HUES64 (cell line): ENCODE data around the gene HSD3B2.

Experiments
- H3K27ac ChIP-seq: 2 replicates; pipeline ENCODE4 v1.7.0; 2013; ENCODE audit warnings: low read depth, low read length, inconsistent platforms
- H3K27me3 ChIP-seq: 2 replicates; pipeline ENCODE4 v1.6.1; 2013; ENCODE audit warnings: mild to moderate bottlenecking, low read length; ENCODE audit not compliant: insufficient read depth
- H3K36me3 ChIP-seq: 2 replicates; pipeline ENCODE4 v1.6.1; 2013; ENCODE audit warnings: mild to moderate bottlenecking, low read length; ENCODE audit not compliant: insufficient read depth
- H3K4me1 ChIP-seq: 2 replicates; pipeline ENCODE4 v1.6.1; 2013; ENCODE audit warnings: mild to moderate bottlenecking, low read length, moderate library complexity; ENCODE audit not compliant: insufficient read depth
- H3K4me3 ChIP-seq: 2 replicates; pipeline ENCODE4 v1.5.1; 2013; ENCODE audit warnings: mild to moderate bottlenecking, low read length, moderate library complexity
- H3K9ac ChIP-seq: 2 replicates; pipeline ENCODE4 v1.6.1; 2013; ENCODE audit warnings: mild to moderate bottlenecking, low read depth, low read length
- H3K9me3 ChIP-seq: 2 replicates; pipeline ENCODE4 v1.6.1; 2013; ENCODE audit warnings: low read depth, low read length; ENCODE audit not compliant: insufficient read depth
- WGBS: fragments of 150-250, 120-280 bp; methylation state at CpG from one replicate; pipeline ENCODE4 v1.1.7; 2013; ENCODE audit warnings: missing lambda C conversion rate; 5-methylcytosine and 5-hydroxymethylcytosine counted together

Gene HSD3B2

GRCh38 chr1:119462964-119463363 lies 48.0 kb downstream of the HSD3B2 start:
- Histone ChIP-seq H3K27ac (no peak overlapping the region), H3K4me3 (no peak overlapping the region), H3K36me3 (no peaks in the 10 kb centered on the region), H3K4me1 (no peaks in the 10 kb centered on the region), H3K27me3 (no peaks in the 10 kb centered on the region), H3K9ac (no peak overlapping the region), H3K9me3 (no peaks in the 10 kb centered on the region)
- 92% methylated on average over 2 of the region's 2 CpGs for WGBS

GRCh38 chr1:119463569-119463968 lies 48.6 kb downstream of the HSD3B2 start:
- no peaks in the 10 kb centered on the region for H3K4me1 ChIP-seq
- H3K27ac ChIP-seq: no peak overlapping the region
- H3K9me3 ChIP-seq: no peaks in the 10 kb centered on the region
- no peak overlapping the region for H3K4me3 ChIP-seq
- no peaks in the 10 kb centered on the region for H3K27me3 ChIP-seq
- H3K36me3 ChIP-seq: no peaks in the 10 kb centered on the region
- 93% methylated on average over 1 of the region's 2 CpGs for WGBS
- H3K9ac ChIP-seq: no peak overlapping the region

- Histone ChIP-seq H3K4me1 (no peaks in the 10 kb centered on the region), H3K27ac (no peak overlapping the region), H3K9ac (no peak overlapping the region), H3K27me3 (no peaks in the 10 kb centered on the region), H3K9me3 (no peaks in the 10 kb centered on the region), H3K4me3 (no peak overlapping the region), H3K36me3 (no peaks in the 10 kb centered on the region)
- 84% methylated on average over 2 of the region's 2 CpGs for WGBS
Observed at GRCh38 chr1:119466445-119466844, 51.5 kb downstream of the HSD3B2 start.

- 95% methylated on average over 1 of the region's 1 CpG for WGBS
- Histone ChIP-seq H3K27me3 (no peaks in the 10 kb centered on the region), H3K9me3 (no peaks in the 10 kb centered on the region), H3K4me3 (no peak overlapping the region), H3K36me3 (no peaks in the 10 kb centered on the region), H3K9ac (no peak overlapping the region), H3K4me1 (no peaks in the 10 kb centered on the region), H3K27ac (no peak overlapping the region)
Observed at GRCh38 chr1:119467219-119467618, 52.3 kb downstream of the HSD3B2 start.

GRCh38 chr1:119467857-119468668 lies 53.1 kb downstream of the HSD3B2 start:
- Histone ChIP-seq H3K36me3 (no peaks in the 10 kb centered on the region), H3K4me1 (no peaks in the 10 kb centered on the region), H3K9ac (no peak overlapping the region), H3K27ac (no peak overlapping the region), H3K4me3 (no peak overlapping the region), H3K27me3 (no peaks in the 10 kb centered on the region), H3K9me3 (no peaks in the 10 kb centered on the region)
- WGBS: 90% methylated on average over 3 of the region's 4 CpGs

- Histone ChIP-seq H3K27ac (no peak overlapping the region), H3K36me3 (no peaks in the 10 kb centered on the region), H3K4me1 (no peaks in the 10 kb centered on the region), H3K9ac (no peak overlapping the region), H3K4me3 (no peak overlapping the region), H3K27me3 (no peaks in the 10 kb centered on the region), H3K9me3 (no peaks in the 10 kb centered on the region)
- 93% methylated on average over 1 of the region's 1 CpG for WGBS
Observed at GRCh38 chr1:119469741-119470140, 54.8 kb downstream of the HSD3B2 start.

- no peak overlapping the region for H3K27ac ChIP-seq
- no peak overlapping the region for H3K9ac ChIP-seq
- no peaks in the 10 kb centered on the region for H3K4me1 ChIP-seq
- H3K9me3 ChIP-seq: no peaks in the 10 kb centered on the region
- H3K4me3 ChIP-seq: no peak overlapping the region
- no peaks in the 10 kb centered on the region for H3K27me3 ChIP-seq
- WGBS: 94% methylated on average over 3 of the region's 3 CpGs
- H3K36me3 ChIP-seq: no peaks in the 10 kb centered on the region
Observed at GRCh38 chr1:119470377-119470776, 55.4 kb downstream of the HSD3B2 start.

GRCh38 chr1:119470958-119471357 lies 56.0 kb downstream of the HSD3B2 start:
- H3K9ac ChIP-seq: no peak overlapping the region
- H3K27me3 ChIP-seq: no peaks in the 10 kb centered on the region
- peaks cover under 1% of the 10 kb centered on the region; the same call in 1 of the 2 replicates for H3K4me1 ChIP-seq
- no peaks in the 10 kb centered on the region for H3K9me3 ChIP-seq
- H3K4me3 ChIP-seq: no peak overlapping the region
- no peak overlapping the region for H3K27ac ChIP-seq
- H3K36me3 ChIP-seq: no peaks in the 10 kb centered on the region
- WGBS: 95% methylated on average over 7 of the region's 7 CpGs

GRCh38 chr1:119471566-119471965 lies 56.6 kb downstream of the HSD3B2 start:
- H3K9ac ChIP-seq: no peak overlapping the region
- 84% methylated on average over 5 of the region's 5 CpGs for WGBS
- H3K4me3 ChIP-seq: no peak overlapping the region
- H3K27ac ChIP-seq: no peak overlapping the region
- no peaks in the 10 kb centered on the region for H3K36me3 ChIP-seq
- peaks cover 5% of the 10 kb centered on the region; the same call in 1 of the 2 replicates for H3K4me1 ChIP-seq
- H3K27me3 ChIP-seq: no peaks in the 10 kb centered on the region
- H3K9me3 ChIP-seq: no peaks in the 10 kb centered on the region

GRCh38 chr1:119472080-119472818 lies 57.3 kb downstream of the HSD3B2 start:
- no peak overlapping the region for H3K9ac ChIP-seq
- WGBS: 90% methylated on average over 5 of the region's 5 CpGs
- H3K27me3 ChIP-seq: no peaks in the 10 kb centered on the region
- no peak overlapping the region for H3K27ac ChIP-seq
- peaks cover 5% of the 10 kb centered on the region; the same call in 1 of the 2 replicates for H3K4me1 ChIP-seq
- no peaks in the 10 kb centered on the region for H3K9me3 ChIP-seq
- H3K36me3 ChIP-seq: no peaks in the 10 kb centered on the region
- H3K4me3 ChIP-seq: no peak overlapping the region
